Stomach (tissue), 4 donors: Measurements from ENCODE around the gene MAP3K5.

ENCODE experiments used
- CTCF ChIP-seq, 7 experiments: fragments of 450-650 bp in 4 of 7; fragments of 200-600 bp in 3 of 7; sonication (generic) in 3 of 7; IDR thresholded peaks; one replicate each; pipeline ENCODE4 v1.5.1; 2016 to 2019; ENCODE audit warnings: antibody characterized with exemption in 7 of 7, control low read depth in 2 of 7, mild to moderate bottlenecking in 1 of 7
- POLR2A ChIP-seq, 4 donors: fragments of 450-650 bp; IDR thresholded peaks; one replicate each; pipeline ENCODE4 v1.6.1; 2016; ENCODE audit warnings: antibody characterized with exemption in 4 of 4, control low read depth in 2 of 4, mild to moderate bottlenecking in 1 of 4, moderate library complexity in 1 of 4

- TF ChIP-seq CTCF (IDR thresholded peaks at IDR 0.05) (no peak), POLR2A (IDR thresholded peaks at IDR 0.05) (no peak)
These were observed 224.1 kb downstream of the MAP3K5 start for GRCh38 chr6:136568129-136568528.
